Endothelial cell (in vitro differentiated cells): ENCODE data around the gene MRPL23. TPM values are rescaled to one million over a fixed set of nuclear protein-coding genes. Genes with fewer than 3 reads are reported as not detected.

Experiments used
- DNase-seq: peaks from one replicate; pipeline ENCODE4 v3.0.0; 2021; ENCODE audit warnings: low spot score
- H3K27ac Mint-ChIP-seq: one replicate; pipeline ENCODE4 v1.8.0; 2021; ENCODE audit warnings: mixed read lengths, inconsistent platforms; ENCODE audit not compliant: unreplicated experiment
- H3K27me3 Mint-ChIP-seq: one replicate; pipeline ENCODE4 v1.8.0; 2021; ENCODE audit warnings: mild to moderate bottlenecking, moderate library complexity, mixed read lengths, inconsistent platforms; ENCODE audit not compliant: unreplicated experiment
- H3K36me3 Mint-ChIP-seq: one replicate; pipeline ENCODE4 v1.8.0; 2021; ENCODE audit warnings: mild to moderate bottlenecking, low read depth, mixed read lengths, inconsistent platforms; ENCODE audit not compliant: unreplicated experiment
- H3K4me1 Mint-ChIP-seq: one replicate; pipeline ENCODE4 v1.8.0; 2021; ENCODE audit warnings: mild to moderate bottlenecking, mixed read lengths, inconsistent platforms; ENCODE audit not compliant: unreplicated experiment
- H3K4me3 Mint-ChIP-seq: one replicate; pipeline ENCODE4 v1.8.0; 2021; ENCODE audit warnings: mild to moderate bottlenecking, mixed read lengths, inconsistent platforms; ENCODE audit not compliant: unreplicated experiment
- H3K9me3 Mint-ChIP-seq: one replicate; pipeline ENCODE4 v1.8.0; 2021; ENCODE audit warnings: mixed read lengths, inconsistent platforms; ENCODE audit not compliant: unreplicated experiment
- total RNA-seq: library from RNA; stranded (reverse); fragmentation: NEBNext Ultra II Directional; extraction: Animal tissue kit (Norgen Biotek cat#: 25700); gene quantifications from one replicate; pipeline ENCODE4 v1.2.1, GENCODE V29; 2021; ENCODE audit not compliant: unreplicated experiment
- TF ChIP-seq, protein P1 (sequence below): fragments of 200-600 bp; sonication (generic); IDR thresholded peaks from one replicate; pipeline ENCODE4 v1.5.0; 2021; ENCODE audit warnings: antibody characterized with exemption; ENCODE audit not compliant: unreplicated experiment

Gene MRPL23
- total RNA-seq, 1 donor from 2014 or later = 29.2 TPM

DNA sequence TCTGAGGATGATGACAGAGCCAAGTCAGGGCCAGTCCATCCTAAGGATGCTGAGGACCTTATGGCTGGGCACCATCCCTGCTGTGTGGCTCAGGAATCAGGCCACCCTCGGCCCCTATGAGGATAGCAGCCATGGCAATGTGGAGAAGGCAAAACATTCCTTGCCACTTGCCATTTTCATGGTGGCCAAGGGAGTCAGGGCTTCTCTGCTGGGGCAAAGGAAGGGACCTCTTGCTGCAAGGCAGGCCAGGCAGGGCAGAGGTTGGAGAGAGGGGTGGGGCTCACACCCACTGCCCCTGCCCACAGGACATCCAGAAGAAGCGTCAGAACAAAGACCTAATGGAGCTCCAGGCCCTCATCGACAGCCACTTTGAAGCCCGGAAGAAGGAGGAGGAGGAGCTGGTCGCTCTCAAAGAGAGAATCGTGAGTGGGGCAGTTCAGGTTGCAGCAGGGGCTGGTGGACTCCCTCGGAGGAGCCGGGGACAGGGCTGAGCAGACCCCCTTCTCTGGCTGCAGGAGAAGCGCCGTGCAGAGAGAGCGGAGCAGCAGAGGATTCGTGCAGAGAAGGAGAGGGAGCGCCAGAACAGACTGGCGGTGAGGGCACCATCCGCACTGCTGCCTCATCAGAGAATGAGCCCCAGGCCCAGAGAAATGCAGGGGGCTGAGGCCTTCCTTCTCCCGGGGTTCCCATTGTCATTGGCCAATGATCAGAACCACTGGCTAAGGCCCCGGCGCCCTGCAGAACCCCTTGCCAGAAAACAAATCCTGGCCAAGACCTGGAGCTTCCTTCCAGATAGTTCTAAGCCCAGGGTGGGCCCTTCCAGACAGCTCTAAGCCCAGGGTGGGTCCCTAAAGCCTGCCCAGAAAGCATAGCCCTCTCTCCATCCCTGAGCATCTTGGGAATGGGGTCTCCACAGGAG lies 13.5 kb upstream of the MRPL23 start:
- no peak for DNase-seq
- Mint-ChIP-seq H3K27ac (no peak overlapping the region), H3K4me1 (no peaks in the 10 kb centered on the region), H3K36me3 (no peaks in the 10 kb centered on the region), H3K4me3 (no peak overlapping the region), H3K9me3 (no peaks in the 10 kb centered on the region), H3K27me3 (peaks cover 3% of the 10 kb centered on the region)
- TF ChIP-seq, protein P1, sequence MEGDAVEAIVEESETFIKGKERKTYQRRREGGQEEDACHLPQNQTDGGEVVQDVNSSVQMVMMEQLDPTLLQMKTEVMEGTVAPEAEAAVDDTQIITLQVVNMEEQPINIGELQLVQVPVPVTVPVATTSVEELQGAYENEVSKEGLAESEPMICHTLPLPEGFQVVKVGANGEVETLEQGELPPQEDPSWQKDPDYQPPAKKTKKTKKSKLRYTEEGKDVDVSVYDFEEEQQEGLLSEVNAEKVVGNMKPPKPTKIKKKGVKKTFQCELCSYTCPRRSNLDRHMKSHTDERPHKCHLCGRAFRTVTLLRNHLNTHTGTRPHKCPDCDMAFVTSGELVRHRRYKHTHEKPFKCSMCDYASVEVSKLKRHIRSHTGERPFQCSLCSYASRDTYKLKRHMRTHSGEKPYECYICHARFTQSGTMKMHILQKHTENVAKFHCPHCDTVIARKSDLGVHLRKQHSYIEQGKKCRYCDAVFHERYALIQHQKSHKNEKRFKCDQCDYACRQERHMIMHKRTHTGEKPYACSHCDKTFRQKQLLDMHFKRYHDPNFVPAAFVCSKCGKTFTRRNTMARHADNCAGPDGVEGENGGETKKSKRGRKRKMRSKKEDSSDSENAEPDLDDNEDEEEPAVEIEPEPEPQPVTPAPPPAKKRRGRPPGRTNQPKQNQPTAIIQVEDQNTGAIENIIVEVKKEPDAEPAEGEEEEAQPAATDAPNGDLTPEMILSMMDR = no peak

DNA sequence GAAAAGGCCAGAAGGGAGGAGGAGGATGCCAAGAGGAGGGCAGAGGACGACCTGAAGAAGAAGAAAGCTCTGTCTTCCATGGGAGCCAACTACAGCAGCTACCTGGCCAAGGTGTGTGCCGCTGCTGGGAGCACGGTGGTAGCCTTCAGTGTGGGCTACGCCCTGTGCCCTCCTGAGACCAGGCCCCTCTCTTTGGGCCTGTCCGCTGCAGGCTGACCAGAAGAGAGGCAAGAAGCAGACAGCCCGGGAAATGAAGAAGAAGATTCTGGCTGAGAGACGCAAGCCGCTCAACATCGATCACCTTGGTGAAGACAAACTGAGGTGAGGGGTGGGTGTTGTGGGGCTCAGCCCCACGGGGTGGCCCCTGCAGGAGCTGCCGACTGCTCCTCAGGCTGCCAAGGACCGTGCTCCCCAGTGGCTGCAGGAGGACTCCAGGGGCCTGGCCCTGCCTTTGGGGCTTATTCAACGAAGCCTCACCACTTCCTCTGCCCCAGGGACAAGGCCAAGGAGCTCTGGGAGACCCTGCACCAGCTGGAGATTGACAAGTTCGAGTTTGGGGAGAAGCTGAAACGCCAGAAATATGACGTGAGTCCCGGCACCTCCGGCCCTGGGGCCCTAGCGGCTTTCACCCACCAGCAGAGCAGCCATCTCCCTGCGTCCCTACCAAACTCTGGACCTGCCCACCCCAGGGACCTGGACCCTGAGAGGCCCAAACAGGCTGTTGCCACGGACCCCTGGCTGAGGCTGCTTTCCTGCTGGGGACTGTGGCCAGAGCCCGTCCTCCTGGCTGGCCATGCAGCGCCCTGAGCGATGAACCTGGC lies 12.6 kb upstream of the MRPL23 start:
- Mint-ChIP-seq H3K4me1 (no peaks in the 10 kb centered on the region), H3K27ac (no peak overlapping the region), H3K36me3 (no peaks in the 10 kb centered on the region), H3K9me3 (no peaks in the 10 kb centered on the region), H3K27me3 (peaks cover 3% of the 10 kb centered on the region), H3K4me3 (no peak overlapping the region)
- no peak for DNase-seq
- TF ChIP-seq, protein P1 = no peak

DNA sequence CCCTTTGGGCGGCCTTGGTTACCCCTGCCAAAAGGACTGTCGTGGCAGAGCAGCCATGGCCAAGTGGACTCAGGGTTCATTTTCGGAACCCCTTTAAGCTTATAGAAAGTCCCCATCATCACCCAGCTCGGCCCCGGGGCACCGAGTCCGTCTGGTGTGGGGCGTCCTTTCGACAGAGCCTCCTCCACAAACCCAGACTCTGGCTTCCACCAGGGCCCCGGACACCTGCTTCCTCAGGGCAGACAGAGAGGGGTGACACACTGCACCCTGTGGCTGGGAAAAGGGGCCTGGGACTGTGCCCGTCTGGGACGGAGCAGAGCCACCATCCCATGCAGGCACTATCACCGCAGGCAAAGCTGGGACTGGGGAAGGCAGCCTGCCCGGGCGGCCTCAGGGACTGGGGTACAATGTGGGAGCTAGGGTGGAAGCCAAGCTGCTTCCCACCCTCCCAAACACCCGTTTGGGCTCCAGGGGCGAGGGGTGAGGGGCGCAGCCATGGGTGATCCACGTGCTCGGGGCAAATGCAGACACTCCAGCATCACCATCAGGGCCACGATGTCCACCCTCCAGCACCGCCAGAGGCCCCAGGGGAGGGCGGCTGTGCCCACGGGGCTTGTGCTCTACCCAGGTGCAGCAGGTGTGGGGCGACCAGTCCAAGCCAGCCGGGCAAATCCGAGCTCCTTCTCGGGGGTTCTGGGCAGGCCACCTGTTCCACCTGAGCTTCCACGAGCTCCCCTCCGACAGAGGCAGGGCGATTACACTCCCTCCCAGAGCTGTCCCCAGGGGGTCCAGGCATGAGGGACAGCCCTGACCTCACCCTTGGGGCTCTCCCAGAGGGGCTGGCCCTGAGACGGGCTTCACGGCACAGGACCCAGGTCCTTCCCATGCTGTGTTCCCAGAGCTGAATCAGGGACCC lies 11.7 kb upstream of the MRPL23 start:
- H3K27ac Mint-ChIP-seq = no peak overlapping the region
- peaks cover 5% of the 10 kb centered on the region for H3K27me3 Mint-ChIP-seq
- peaks cover 6% of the 10 kb centered on the region for H3K4me1 Mint-ChIP-seq
- H3K9me3 Mint-ChIP-seq = no peaks in the 10 kb centered on the region
- H3K4me3 Mint-ChIP-seq = no peak overlapping the region
- TF ChIP-seq, protein P1 = no peak
- DNase-seq = no peak
- H3K36me3 Mint-ChIP-seq = peaks cover 2% of the 10 kb centered on the region

DNA sequence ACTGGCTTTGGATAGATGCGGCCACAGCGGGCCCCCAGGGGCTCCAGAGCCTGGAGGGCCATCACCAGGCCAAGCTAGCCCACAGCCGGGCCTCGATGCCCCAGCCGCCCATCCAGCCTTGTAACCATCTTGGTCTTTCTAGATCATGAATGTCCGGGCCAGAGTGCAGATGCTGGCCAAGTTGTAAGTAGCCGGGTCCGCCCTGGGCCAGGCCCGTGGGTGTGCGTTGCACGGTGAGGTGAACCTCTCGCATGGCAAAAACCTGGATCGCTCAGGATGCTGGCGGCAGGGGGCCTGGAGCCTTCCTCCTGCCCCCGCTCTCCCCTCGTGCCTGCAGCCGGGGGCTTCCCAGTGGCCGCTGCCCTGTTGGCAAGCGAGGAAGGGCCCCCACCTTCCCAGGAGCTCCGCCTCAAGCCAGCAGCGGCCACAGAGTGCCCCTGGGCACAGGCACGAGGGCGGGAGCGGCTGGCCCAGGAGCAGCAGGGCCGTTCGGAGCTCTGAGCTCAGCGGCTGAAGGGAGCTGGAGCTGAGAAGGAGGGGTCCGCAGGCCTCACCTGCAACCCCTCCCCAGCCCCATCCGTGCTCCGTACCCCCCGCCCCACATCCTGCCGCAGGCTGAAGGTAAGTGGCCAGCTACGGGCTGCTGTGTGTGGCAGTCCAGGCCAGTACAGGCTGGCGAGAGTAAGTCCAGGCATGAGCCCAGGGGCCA lies 10.9 kb upstream of the MRPL23 start:
- no peak for DNase-seq

More for the DNA sequence above, 10.9 kb upstream of the MRPL23 start:
- Mint-ChIP-seq H3K4me3 (no peak overlapping the region), H3K27me3 (peaks cover 10% of the 10 kb centered on the region), H3K27ac (no peak overlapping the region), H3K36me3 (peaks cover 5% of the 10 kb centered on the region), H3K4me1 (peaks cover 6% of the 10 kb centered on the region), H3K9me3 (no peaks in the 10 kb centered on the region)
- TF ChIP-seq, protein P1 = no peak
